ENCODE data around the gene OXCT1. TPM values are rescaled to one million over a fixed set of nuclear protein-coding genes. Genes with fewer than 3 reads are reported as not detected.
"Not testable (repeated sequence)": the region's sequence is repeated elsewhere in the genome, so short reads cannot be mapped to it uniquely, and the experiment has no call there.

The OXCT1 gene
- total RNA-seq, 1 donor from 2014 or later: 32.5 TPM

GRCh38 chr5:41716382-41716781 lies 153.8 kb downstream of the OXCT1 start:
- no peak for DNase-seq

GRCh38 chr5:41714446-41714845 lies 155.8 kb downstream of the OXCT1 start:
- not testable (repeated sequence) for DNase-seq

- DNase-seq: no peak
Observed at GRCh38 chr5:41708604-41708940, 161.7 kb downstream of the OXCT1 start.

GRCh38 chr5:41707853-41708603 lies 162.2 kb downstream of the OXCT1 start:
- no peak for DNase-seq

- no peak for DNase-seq
Observed at GRCh38 chr5:41695920-41696582, 174.2 kb downstream of the OXCT1 start.

- no peak for DNase-seq
Observed at GRCh38 chr5:41686767-41687166, 183.5 kb downstream of the OXCT1 start.

GRCh38 chr5:41686191-41686590 lies 184.0 kb downstream of the OXCT1 start:
- DNase-seq: no peak

GRCh38 chr5:41683181-41683580 lies 187.0 kb downstream of the OXCT1 start:
- no peak for DNase-seq

GRCh38 chr5:41682641-41683040 lies 187.6 kb downstream of the OXCT1 start:
- no peak for DNase-seq

- DNase-seq: no peak
Observed at GRCh38 chr5:41681840-41682239, 188.4 kb downstream of the OXCT1 start.

Other genes starting within 250 kb of the OXCT1 start
- 16.3 TPM for gene RIMOC1, start 33.9 kb upstream of the OXCT1 start, total RNA-seq
- 14.1 TPM for gene FBXO4, start 54.9 kb upstream of the OXCT1 start, total RNA-seq

Data from skin of body (tissue), 2 donors.